Measurements from ENCODE around the gene NDUFAF8. TPM values are rescaled to one million over a fixed set of nuclear protein-coding genes. Genes with fewer than 3 reads are reported as not detected.
A peak's percentile ranks its signal among the peaks of the same experiment; 100 is the strongest.

NDUFAF8 gene
- total RNA-seq, 1 donor from 2014 or later, result 31.6 TPM

GRCh38 chr17:81257533-81257932 lies 18.4 kb downstream of the NDUFAF8 start:
- DNase-seq (ENCODE audit: low read depth) (no peak), FAIRE-seq (no peak)
- Histone ChIP-seq H3K27me3 (ENCODE audit: control insufficient read depth, insufficient read depth, low read length) (no peaks in the 10 kb centered on the region), H3K36me3 (ENCODE audit: control insufficient read depth, insufficient read depth, low read length) (peaks cover 30% of the 10 kb centered on the region), H3K4me3 (ENCODE audit: low read depth, low read length) (no peak overlapping the region)
- TF ChIP-seq CTCF (IDR thresholded peaks at IDR 0.05; ENCODE audit: insufficient read depth, low read length, severe bottlenecking), result no peak

DNA sequence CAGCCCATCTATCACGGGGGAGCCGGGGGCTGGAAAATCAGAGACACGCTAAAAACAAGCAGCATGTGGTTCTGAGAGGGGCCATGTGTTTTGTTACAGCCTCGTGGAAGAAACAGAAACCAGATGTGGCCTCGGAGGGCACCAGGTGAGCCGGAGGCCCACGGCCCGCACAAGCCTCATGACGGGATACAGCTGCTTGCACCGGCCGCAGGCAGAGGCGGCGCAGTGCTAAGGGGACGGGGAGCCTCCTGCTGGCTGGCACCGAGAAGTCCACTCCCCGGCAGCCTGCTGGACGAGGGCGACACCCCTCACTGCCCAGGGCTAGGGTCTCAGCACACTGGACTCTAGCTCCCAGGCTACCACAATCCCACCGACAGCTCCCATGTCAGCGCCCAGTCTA lies 19.2 kb downstream of the NDUFAF8 start:
- TF ChIP-seq CTCF (IDR thresholded peaks at IDR 0.05; ENCODE audit: insufficient read depth, low read length, severe bottlenecking), result no peak
- no peak for DNase-seq (ENCODE audit: low read depth)
- Histone ChIP-seq H3K36me3 (ENCODE audit: control insufficient read depth, insufficient read depth, low read length) (peaks cover 29% of the 10 kb centered on the region), H3K4me3 (ENCODE audit: low read depth, low read length) (no peak overlapping the region), H3K27me3 (ENCODE audit: control insufficient read depth, insufficient read depth, low read length) (no peaks in the 10 kb centered on the region)
- no peak for FAIRE-seq

DNA sequence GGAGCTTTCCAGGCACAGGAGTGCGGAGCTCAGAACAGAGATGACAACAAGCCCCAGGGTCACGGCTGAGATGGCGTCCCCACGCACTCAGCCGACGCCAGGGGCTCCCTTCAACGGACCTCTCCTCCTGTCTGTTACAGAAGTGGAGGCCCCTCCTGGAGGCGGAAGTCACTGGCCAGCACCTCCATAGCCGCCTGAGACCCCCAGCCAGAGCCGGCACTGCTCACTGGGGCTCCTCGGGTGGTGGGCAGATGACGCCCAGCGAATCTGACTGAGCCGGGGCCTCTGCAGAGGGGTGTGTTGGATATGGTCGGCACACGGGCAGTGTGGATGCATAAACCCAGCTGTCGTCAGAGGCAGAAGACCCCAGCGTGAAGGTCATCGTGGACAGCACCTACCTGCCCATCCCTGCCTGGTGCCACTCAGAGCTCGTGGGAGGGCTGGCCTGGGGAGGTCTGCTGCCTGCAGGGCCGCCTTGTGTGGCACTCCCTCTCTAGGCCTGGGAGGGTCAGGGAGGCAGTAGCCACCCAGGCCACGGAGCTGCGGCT lies 20.0 kb downstream of the NDUFAF8 start:
- Histone ChIP-seq H3K4me3 (ENCODE audit: low read depth, low read length) (no peak overlapping the region), H3K36me3 (ENCODE audit: control insufficient read depth, insufficient read depth, low read length) (peaks cover 33% of the 10 kb centered on the region), H3K27me3 (ENCODE audit: control insufficient read depth, insufficient read depth, low read length) (no peaks in the 10 kb centered on the region)
- no peak for DNase-seq (ENCODE audit: low read depth)
- TF ChIP-seq CTCF (IDR thresholded peaks at IDR 0.05; ENCODE audit: insufficient read depth, low read length, severe bottlenecking), result no peak
- FAIRE-seq, result no peak

GRCh38 chr17:81260171-81260570 lies 21.1 kb downstream of the NDUFAF8 start:
- DNase-seq (ENCODE audit: low read depth) (no peak), FAIRE-seq (no peak)
- no peaks in the 10 kb centered on the region for H3K27me3 ChIP-seq (ENCODE audit: control insufficient read depth, insufficient read depth, low read length)
- no peak for TF ChIP-seq CTCF (IDR thresholded peaks at IDR 0.05; ENCODE audit: insufficient read depth, low read length, severe bottlenecking)
- H3K36me3 ChIP-seq (ENCODE audit: control insufficient read depth, insufficient read depth, low read length), result peaks cover 38% of the 10 kb centered on the region
- no peak overlapping the region for H3K4me3 ChIP-seq (ENCODE audit: low read depth, low read length)

DNA sequence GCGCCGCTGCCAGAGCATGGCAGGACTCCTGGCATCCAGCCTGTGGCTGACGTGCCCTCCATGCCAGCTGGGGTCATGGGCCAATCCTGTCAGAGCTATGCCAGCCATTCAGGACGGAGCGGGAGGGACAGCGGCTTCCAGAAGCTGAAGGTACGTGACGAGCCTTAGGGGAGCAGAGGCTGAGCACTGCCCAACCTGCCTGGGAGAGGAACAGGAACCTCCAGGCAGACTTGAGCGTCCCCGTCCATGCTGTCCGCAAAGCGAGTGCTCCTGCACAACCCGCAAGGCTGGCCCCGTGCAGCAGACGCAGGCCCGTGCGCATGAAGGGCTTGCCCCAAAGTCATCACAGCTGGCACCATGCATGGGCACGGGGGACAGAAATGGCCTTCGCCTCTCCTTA lies 21.5 kb downstream of the NDUFAF8 start:
- TF ChIP-seq CTCF (IDR thresholded peaks at IDR 0.05; ENCODE audit: insufficient read depth, low read length, severe bottlenecking), result no peak
- peak; percentile 7 for FAIRE-seq
- Histone ChIP-seq H3K4me3 (ENCODE audit: low read depth, low read length) (no peak overlapping the region), H3K36me3 (ENCODE audit: control insufficient read depth, insufficient read depth, low read length) (peaks cover 41% of the 10 kb centered on the region), H3K27me3 (ENCODE audit: control insufficient read depth, insufficient read depth, low read length) (no peaks in the 10 kb centered on the region)
- no peak for DNase-seq (ENCODE audit: low read depth)

DNA sequence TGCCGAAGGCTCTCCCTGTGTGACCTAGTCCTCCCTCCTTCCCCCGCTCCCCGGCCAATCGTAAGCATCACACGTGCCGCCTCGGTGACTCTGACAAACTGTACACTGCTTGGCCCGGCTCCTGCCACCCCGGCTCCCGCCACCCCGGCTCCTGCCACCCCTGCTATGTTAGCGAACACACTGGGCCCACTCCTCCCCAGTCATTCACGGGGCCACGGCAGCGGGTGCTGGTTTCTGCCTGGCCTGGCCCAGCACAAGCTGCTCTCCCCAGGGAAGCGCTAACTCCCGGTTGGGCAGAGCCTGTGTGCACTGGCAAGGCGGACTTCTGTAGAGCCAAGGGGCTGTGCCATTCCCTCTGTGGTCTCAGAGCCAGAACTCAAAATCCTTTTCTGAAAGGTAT lies 22.0 kb downstream of the NDUFAF8 start:
- Histone ChIP-seq H3K36me3 (ENCODE audit: control insufficient read depth, insufficient read depth, low read length) (peaks cover 43% of the 10 kb centered on the region), H3K27me3 (ENCODE audit: control insufficient read depth, insufficient read depth, low read length) (no peaks in the 10 kb centered on the region), H3K4me3 (ENCODE audit: low read depth, low read length) (no peak overlapping the region)
- FAIRE-seq (no peak), DNase-seq (ENCODE audit: low read depth) (no peak)
- TF ChIP-seq CTCF (IDR thresholded peaks at IDR 0.05; ENCODE audit: insufficient read depth, low read length, severe bottlenecking), result no peak

All from bronchial epithelial cell (primary cell).